NCI-H1436 (cell line): ENCODE results near the gene TLE4.
"Not testable (repeated sequence)": the region's sequence is repeated elsewhere in the genome, so short reads cannot be mapped to it uniquely, and the experiment has no call there.

ENCODE experiments used
- DNase-seq: peaks from one replicate; lab custom pipeline; 2025; lab: John Stamatoyannopoulos, UW

Gene TLE4

GRCh38 chr9:79742110-79742721 lies 170.5 kb downstream of the TLE4 start:
- no peak for DNase-seq

GRCh38 chr9:79744521-79744920 lies 172.8 kb downstream of the TLE4 start:
- DNase-seq = no peak

GRCh38 chr9:79745752-79746336 lies 174.1 kb downstream of the TLE4 start:
- no peak for DNase-seq

GRCh38 chr9:79751895-79752466 lies 180.2 kb downstream of the TLE4 start:
- DNase-seq = not testable (repeated sequence)

- DNase-seq = no peak
Observed at GRCh38 chr9:79756414-79756813, 184.6 kb downstream of the TLE4 start.

GRCh38 chr9:79757074-79757473 lies 185.3 kb downstream of the TLE4 start:
- DNase-seq = no peak

GRCh38 chr9:79757881-79758669 lies 186.3 kb downstream of the TLE4 start:
- DNase-seq = no peak

GRCh38 chr9:79759460-79759859 lies 187.7 kb downstream of the TLE4 start:
- no peak for DNase-seq

GRCh38 chr9:79762070-79762469 lies 190.3 kb downstream of the TLE4 start:
- no peak for DNase-seq

- DNase-seq = no peak
Observed at GRCh38 chr9:79763671-79764285, 192.0 kb downstream of the TLE4 start.

- DNase-seq = no peak
Observed at GRCh38 chr9:79764374-79764773, 192.6 kb downstream of the TLE4 start.

GRCh38 chr9:79765466-79765865 lies 193.7 kb downstream of the TLE4 start:
- DNase-seq = no peak

GRCh38 chr9:79766091-79766490 lies 194.3 kb downstream of the TLE4 start:
- DNase-seq = no peak

GRCh38 chr9:79768194-79768593 lies 196.4 kb downstream of the TLE4 start:
- DNase-seq = no peak

- no peak for DNase-seq
Observed at GRCh38 chr9:79769476-79770275, 197.9 kb downstream of the TLE4 start.

GRCh38 chr9:79774356-79774755 lies 202.6 kb downstream of the TLE4 start:
- no peak for DNase-seq
